Measurements from ENCODE around the gene MLPH.

The MLPH gene

DNA sequence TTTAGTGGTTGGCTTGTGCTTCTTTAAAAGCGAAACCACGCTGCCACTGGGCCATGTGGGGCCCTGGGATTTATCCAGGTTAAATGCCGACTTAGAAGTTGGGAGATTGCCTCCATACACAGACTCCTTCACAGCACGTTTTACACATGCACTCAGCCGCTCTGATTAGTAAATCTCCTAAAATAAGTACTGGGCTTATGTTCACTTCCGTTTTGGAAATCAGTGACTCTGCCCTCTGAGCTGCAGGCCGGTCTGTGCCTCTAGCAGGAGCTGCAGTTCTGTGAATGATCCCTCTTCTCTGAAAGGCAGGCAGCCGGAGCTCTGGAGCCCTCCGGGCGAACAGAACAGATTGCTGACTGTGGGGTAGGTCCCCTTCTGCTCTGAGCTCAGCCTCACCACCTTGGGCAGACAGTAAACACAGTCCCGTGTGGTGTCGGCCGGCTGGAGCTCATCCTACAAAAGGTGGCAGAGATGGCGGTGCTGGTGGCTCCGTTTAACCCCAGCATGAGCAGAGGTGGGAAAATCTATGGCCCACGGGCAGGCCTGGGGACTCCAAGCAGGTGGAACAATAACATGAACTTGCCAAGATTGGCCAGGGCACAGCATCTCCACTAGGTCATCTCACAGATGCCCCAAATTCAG lies 113.3 kb downstream of the MLPH start:
- TF ChIP-seq EZH2 (IDR thresholded peaks at IDR 0.05; ENCODE audit: borderline replicate concordance, low read depth, low read length, severe bottlenecking) = no peak
- TF ChIP-seq, protein P1, sequence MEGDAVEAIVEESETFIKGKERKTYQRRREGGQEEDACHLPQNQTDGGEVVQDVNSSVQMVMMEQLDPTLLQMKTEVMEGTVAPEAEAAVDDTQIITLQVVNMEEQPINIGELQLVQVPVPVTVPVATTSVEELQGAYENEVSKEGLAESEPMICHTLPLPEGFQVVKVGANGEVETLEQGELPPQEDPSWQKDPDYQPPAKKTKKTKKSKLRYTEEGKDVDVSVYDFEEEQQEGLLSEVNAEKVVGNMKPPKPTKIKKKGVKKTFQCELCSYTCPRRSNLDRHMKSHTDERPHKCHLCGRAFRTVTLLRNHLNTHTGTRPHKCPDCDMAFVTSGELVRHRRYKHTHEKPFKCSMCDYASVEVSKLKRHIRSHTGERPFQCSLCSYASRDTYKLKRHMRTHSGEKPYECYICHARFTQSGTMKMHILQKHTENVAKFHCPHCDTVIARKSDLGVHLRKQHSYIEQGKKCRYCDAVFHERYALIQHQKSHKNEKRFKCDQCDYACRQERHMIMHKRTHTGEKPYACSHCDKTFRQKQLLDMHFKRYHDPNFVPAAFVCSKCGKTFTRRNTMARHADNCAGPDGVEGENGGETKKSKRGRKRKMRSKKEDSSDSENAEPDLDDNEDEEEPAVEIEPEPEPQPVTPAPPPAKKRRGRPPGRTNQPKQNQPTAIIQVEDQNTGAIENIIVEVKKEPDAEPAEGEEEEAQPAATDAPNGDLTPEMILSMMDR (IDR thresholded peaks at IDR 0.05; ENCODE audit: borderline replicate concordance, extremely low read depth, low read length, poor library complexity, severe bottlenecking) = no peak
- no peak overlapping the region for H3K4me3 ChIP-seq (ENCODE audit: low read depth in 1 of 2, low read length in 2 of 2)
- DNase-seq (no peak), ATAC-seq (ENCODE audit: insufficient read depth, low read depth) (no peak)
- no peaks in the 10 kb centered on the region for H3K36me3 ChIP-seq (ENCODE audit: insufficient read depth, low read length)
- H3K27me3 ChIP-seq (ENCODE audit: insufficient read depth, low read length, poor library complexity) = peaks cover 7% of the 10 kb centered on the region
- H3K4me2 ChIP-seq (ENCODE audit: insufficient read depth, low read length) = no peak overlapping the region
- no peaks in the 10 kb centered on the region for H3K9me3 ChIP-seq (ENCODE audit: insufficient read depth, low read length, severe bottlenecking)
- H4K20me1 ChIP-seq (ENCODE audit: insufficient read depth, low read length) = no peaks in the 10 kb centered on the region; the same call in 1 of the 2 replicates
- H3K27ac ChIP-seq (ENCODE audit: low read length) = no peak overlapping the region
- no peaks in the 10 kb centered on the region for H3K79me2 ChIP-seq (ENCODE audit: insufficient read depth, low read length)
- no peak overlapping the region for H2AFZ ChIP-seq (ENCODE audit: low read depth, low read length)
- H3K9ac ChIP-seq (ENCODE audit: low read depth, low read length) = no peak overlapping the region
- no peaks in the 10 kb centered on the region for H3K4me1 ChIP-seq (ENCODE audit: insufficient read depth, low read length)

DNA sequence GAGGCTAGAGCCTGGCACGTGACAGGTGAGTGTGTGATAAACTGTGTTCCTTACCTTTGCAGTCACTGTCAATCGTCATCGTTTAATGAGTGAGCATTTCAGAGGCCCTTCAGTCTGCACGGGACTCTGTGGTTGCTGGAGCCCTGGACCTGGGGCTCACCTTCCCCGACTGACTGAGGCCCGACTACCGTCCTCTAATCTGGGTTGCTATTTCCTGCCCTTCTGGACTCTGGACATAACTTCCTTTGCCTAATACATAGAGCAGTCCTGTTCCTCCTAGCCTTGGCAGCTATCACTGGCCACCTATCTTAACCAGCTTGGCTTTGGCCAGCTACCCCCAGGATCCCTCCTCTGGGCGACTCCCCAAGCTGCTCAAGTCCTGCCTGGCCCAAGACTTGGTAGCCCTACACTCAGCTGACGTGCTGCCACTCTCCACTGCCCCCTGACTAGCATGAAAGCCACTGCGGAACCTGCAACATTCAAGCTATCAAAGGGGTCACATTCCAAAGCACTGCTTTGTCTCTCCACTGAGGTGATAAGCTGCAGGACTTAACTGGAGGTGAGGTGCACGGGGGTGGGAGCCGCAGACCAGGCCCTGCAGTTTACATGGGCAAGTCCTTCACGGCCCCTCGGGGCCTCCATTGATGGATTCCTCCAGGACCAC lies 114.5 kb downstream of the MLPH start:
- ATAC-seq (ENCODE audit: insufficient read depth, low read depth) = no peak
- no peak overlapping the region for H3K27ac ChIP-seq (ENCODE audit: low read length)
- TF ChIP-seq, protein P1 (IDR thresholded peaks at IDR 0.05; ENCODE audit: borderline replicate concordance, extremely low read depth, low read length, poor library complexity, severe bottlenecking) = no peak
- TF ChIP-seq EZH2 (IDR thresholded peaks at IDR 0.05; ENCODE audit: borderline replicate concordance, low read depth, low read length, severe bottlenecking) = no peak
- no peak for DNase-seq
- H3K9ac ChIP-seq (ENCODE audit: low read depth, low read length) = no peak overlapping the region
- no peaks in the 10 kb centered on the region for H3K4me1 ChIP-seq (ENCODE audit: insufficient read depth, low read length)
- H2AFZ ChIP-seq (ENCODE audit: low read depth, low read length) = no peak overlapping the region
- H3K9me3 ChIP-seq (ENCODE audit: insufficient read depth, low read length, severe bottlenecking) = no peaks in the 10 kb centered on the region
- no peak overlapping the region for H3K4me3 ChIP-seq (ENCODE audit: low read depth in 1 of 2, low read length in 2 of 2)
- no peaks in the 10 kb centered on the region for H3K36me3 ChIP-seq (ENCODE audit: insufficient read depth, low read length)
- H3K4me2 ChIP-seq (ENCODE audit: insufficient read depth, low read length) = no peak overlapping the region
- peaks cover 7% of the 10 kb centered on the region for H3K27me3 ChIP-seq (ENCODE audit: insufficient read depth, low read length, poor library complexity)
- no peaks in the 10 kb centered on the region for H3K79me2 ChIP-seq (ENCODE audit: insufficient read depth, low read length)
- no peaks in the 10 kb centered on the region; the same call in 1 of the 2 replicates for H4K20me1 ChIP-seq (ENCODE audit: insufficient read depth, low read length)

DNA sequence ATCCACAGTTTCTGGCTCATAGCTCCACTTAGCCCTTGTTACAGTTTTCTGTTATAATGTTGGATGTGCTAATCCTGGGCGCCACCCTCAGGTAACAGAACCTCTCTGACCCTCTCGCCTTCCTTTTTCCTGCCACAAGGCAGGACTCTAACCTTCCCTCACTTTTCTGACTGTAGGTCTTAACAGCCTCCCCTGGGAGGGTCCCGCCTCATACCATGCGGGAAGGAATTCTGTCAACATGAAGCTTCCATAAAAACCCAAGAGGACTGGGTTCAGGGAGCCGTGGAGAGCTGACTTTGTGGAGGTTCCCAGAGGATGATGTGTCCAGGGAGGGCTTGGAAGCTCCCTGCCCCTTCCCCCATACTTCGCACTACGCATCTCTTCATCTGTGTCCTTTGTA lies 115.4 kb downstream of the MLPH start:
- Histone ChIP-seq H3K36me3 (ENCODE audit: insufficient read depth, low read length) (no peaks in the 10 kb centered on the region), H4K20me1 (ENCODE audit: insufficient read depth, low read length) (no peaks in the 10 kb centered on the region; the same call in 1 of the 2 replicates), H3K9ac (ENCODE audit: low read depth, low read length) (no peak overlapping the region), H3K79me2 (ENCODE audit: insufficient read depth, low read length) (no peaks in the 10 kb centered on the region), H3K27ac (ENCODE audit: low read length) (no peak overlapping the region), H3K27me3 (ENCODE audit: insufficient read depth, low read length, poor library complexity) (peaks cover 7% of the 10 kb centered on the region), H2AFZ (ENCODE audit: low read depth, low read length) (no peak overlapping the region), H3K9me3 (ENCODE audit: insufficient read depth, low read length, severe bottlenecking) (no peaks in the 10 kb centered on the region), H3K4me1 (ENCODE audit: insufficient read depth, low read length) (no peaks in the 10 kb centered on the region), H3K4me2 (ENCODE audit: insufficient read depth, low read length) (no peak overlapping the region), H3K4me3 (ENCODE audit: low read depth in 1 of 2, low read length in 2 of 2) (no peak overlapping the region)
- no peak for DNase-seq
- no peak for ATAC-seq (ENCODE audit: insufficient read depth, low read depth)
- TF ChIP-seq EZH2 (IDR thresholded peaks at IDR 0.05; ENCODE audit: borderline replicate concordance, low read depth, low read length, severe bottlenecking) = no peak
- TF ChIP-seq, protein P1 (IDR thresholded peaks at IDR 0.05; ENCODE audit: borderline replicate concordance, extremely low read depth, low read length, poor library complexity, severe bottlenecking) = no peak

All from DND-41 (cell line).